DOHH2 (cell line): ENCODE results near the gene VSIG4.

Source experiments
- H3F3A ChIP-seq: fragments of 200-600 bp; sonication (generic), shearing (Covaris generic); 2 replicates; pipeline ENCODE4 v1.6.0; 2016; ENCODE audit warnings: antibody characterized with exemption, mild to moderate bottlenecking; ENCODE audit not compliant: control insufficient read depth, insufficient read depth
- H3K27ac ChIP-seq: fragments of 200-600 bp; sonication (generic); 2 replicates; pipeline ENCODE4 v1.5.1; 2014; ENCODE audit warnings: low read depth, mild to moderate bottlenecking, low read length, moderate library complexity
- H3K27me3 ChIP-seq: fragments of 200-600 bp; sonication (generic); 2 replicates; pipeline ENCODE4 v1.6.1; 2014; ENCODE audit warnings: mild to moderate bottlenecking, low read length, mixed read lengths; ENCODE audit not compliant: control insufficient read depth
- H3K36me3 ChIP-seq: fragments of 200-600 bp; sonication (generic); 2 replicates; pipeline ENCODE4 v1.6.1; 2014; ENCODE audit warnings: mild to moderate bottlenecking, low read length, moderate library complexity, mixed read lengths; ENCODE audit not compliant: control insufficient read depth
- H3K4me1 ChIP-seq: fragments of 200-600 bp; sonication (generic); 2 replicates; pipeline ENCODE4 v1.6.1; 2014; ENCODE audit warnings: mild to moderate bottlenecking, low read length, mixed read lengths; ENCODE audit not compliant: control insufficient read depth
- H3K4me2 ChIP-seq: fragments of 200-600 bp; sonication (generic); 2 replicates; pipeline ENCODE4 v1.6.0; 2014; ENCODE audit warnings: mild to moderate bottlenecking, low read length, moderate library complexity
- H3K4me3 ChIP-seq: fragments of 200-600 bp; sonication (generic); 2 replicates; pipeline ENCODE4 v1.5.1; 2014; ENCODE audit warnings: mild to moderate bottlenecking, low read length, mixed read lengths
- H3K79me2 ChIP-seq: fragments of 200-600 bp; sonication (generic); 2 replicates; pipeline ENCODE4 v1.6.1; 2014; ENCODE audit warnings: mild to moderate bottlenecking, low read length, mixed read lengths; ENCODE audit not compliant: control insufficient read depth
- H3K9me2 ChIP-seq: fragments of 200-600 bp; sonication (generic); replicated peaks from 2 replicates; pipeline ENCODE4 v1.6.1; 2014; ENCODE audit warnings: mild to moderate bottlenecking, low read length, mixed read lengths; ENCODE audit not compliant: control insufficient read depth
- H3K9me3 ChIP-seq: fragments of 200-600 bp; sonication (generic); 2 replicates; pipeline ENCODE4 v1.6.1; 2014; ENCODE audit warnings: antibody characterized with exemption, low read length, mixed read lengths; ENCODE audit not compliant: control insufficient read depth, insufficient read depth
- H4K20me1 ChIP-seq: fragments of 200-600 bp; sonication (generic); 2 replicates; pipeline ENCODE4 v1.6.0; 2014; ENCODE audit warnings: low read depth, mild to moderate bottlenecking, antibody characterized with exemption, low read length, moderate library complexity; ENCODE audit not compliant: control insufficient read depth, insufficient read depth
- EZH2phosphoT487 ChIP-seq: fragments of 200-600 bp; sonication (generic); IDR thresholded peaks from 2 replicates; pipeline ENCODE4 v1.6.1; 2017; ENCODE audit warnings: borderline replicate concordance, mild to moderate bottlenecking, antibody characterized with exemption, low read length, moderate library complexity, mixed read lengths
- TF ChIP-seq, protein P1 (sequence below): fragments of 200-600 bp; sonication (generic); IDR thresholded peaks from one replicate; pipeline ENCODE4 v1.5.1; 2014; ENCODE audit warnings: antibody characterized with exemption, mild to moderate bottlenecking, low read depth, low read length; ENCODE audit not compliant: poor library complexity, severe bottlenecking

The VSIG4 gene

DNA sequence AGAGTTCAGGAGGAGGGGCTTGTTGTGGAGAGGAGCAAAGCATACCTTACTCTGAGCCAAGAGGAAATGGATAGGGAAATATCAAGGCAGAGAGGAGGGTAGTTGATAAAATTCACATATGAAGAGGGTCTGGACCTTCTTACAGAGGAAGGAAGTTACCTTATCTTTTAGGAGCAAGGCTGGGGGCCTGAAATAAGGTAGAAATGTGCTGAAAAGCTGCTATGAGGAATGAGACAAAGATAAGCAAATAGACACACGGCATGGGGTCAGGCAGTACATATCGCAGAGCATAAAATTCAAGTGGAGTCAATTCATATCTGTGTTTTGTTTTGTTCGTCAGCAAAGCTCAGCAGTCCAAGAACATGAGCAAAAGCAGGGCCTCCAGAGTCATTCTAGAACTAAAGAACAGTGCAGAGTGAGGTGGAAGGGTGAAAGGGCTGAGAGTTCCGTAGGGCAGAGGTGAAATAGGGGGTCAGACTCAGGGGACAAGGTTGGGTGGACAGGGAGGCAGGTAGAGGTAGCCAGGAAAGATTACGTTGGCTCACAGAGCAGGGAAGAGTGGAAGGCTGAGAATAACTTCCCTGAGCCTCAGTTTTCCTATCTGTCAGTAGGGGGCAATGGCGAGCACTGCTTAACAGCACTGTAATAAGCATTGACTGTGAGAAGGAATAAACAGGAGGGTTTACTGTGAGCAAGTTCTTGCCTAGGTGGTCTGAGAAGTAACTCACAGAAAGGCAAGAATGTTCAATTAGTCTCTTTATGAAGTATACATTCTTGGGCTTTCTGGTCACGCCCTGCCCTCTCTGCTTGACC, 9.2 kb downstream of the VSIG4 start:
- H3K36me3 ChIP-seq, result no peaks in the 10 kb centered on the region
- no peaks in the 10 kb centered on the region for H3F3A ChIP-seq
- TF ChIP-seq, protein P1, sequence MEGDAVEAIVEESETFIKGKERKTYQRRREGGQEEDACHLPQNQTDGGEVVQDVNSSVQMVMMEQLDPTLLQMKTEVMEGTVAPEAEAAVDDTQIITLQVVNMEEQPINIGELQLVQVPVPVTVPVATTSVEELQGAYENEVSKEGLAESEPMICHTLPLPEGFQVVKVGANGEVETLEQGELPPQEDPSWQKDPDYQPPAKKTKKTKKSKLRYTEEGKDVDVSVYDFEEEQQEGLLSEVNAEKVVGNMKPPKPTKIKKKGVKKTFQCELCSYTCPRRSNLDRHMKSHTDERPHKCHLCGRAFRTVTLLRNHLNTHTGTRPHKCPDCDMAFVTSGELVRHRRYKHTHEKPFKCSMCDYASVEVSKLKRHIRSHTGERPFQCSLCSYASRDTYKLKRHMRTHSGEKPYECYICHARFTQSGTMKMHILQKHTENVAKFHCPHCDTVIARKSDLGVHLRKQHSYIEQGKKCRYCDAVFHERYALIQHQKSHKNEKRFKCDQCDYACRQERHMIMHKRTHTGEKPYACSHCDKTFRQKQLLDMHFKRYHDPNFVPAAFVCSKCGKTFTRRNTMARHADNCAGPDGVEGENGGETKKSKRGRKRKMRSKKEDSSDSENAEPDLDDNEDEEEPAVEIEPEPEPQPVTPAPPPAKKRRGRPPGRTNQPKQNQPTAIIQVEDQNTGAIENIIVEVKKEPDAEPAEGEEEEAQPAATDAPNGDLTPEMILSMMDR, result peak; percentile 56
- no peak for TF ChIP-seq EZH2phosphoT487
- H3K4me1 ChIP-seq, result peaks cover 3% of the 10 kb centered on the region; the same call in 1 of the 2 replicates
- H3K27me3 ChIP-seq, result no peaks in the 10 kb centered on the region
- H3K27ac ChIP-seq, result no peak overlapping the region
- H3K4me2 ChIP-seq, result no peak overlapping the region
- no peak overlapping the region for H3K4me3 ChIP-seq
- H3K79me2 ChIP-seq, result no peaks in the 10 kb centered on the region
- H3K9me3 ChIP-seq, result no peaks in the 10 kb centered on the region
- H4K20me1 ChIP-seq, result no peaks in the 10 kb centered on the region
- no peaks in the 10 kb centered on the region for H3K9me2 ChIP-seq

DNA sequence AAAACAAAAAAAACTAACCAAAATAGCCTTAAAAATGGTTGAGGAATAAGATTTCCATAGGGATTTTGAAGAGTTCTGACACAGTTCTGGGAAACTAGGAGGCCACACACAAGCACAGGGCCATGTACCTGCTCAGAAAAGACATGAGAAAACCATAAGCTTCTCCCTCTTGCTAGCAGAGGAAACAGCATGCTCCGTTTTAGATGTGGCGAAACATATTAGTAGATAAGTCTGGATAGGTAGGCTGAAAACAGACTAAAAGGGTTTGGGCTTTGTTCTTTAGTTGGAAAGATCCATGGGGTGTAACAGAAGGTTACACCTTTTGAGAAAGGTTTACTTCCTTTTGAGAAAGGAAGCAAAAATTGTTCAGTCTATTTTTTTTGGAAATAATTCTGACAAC, 10.9 kb downstream of the VSIG4 start:
- no peak for TF ChIP-seq EZH2phosphoT487
- TF ChIP-seq, protein P1, result no peak
- H3K4me3 ChIP-seq, result no peak overlapping the region
- no peaks in the 10 kb centered on the region for H3K27me3 ChIP-seq
- no peaks in the 10 kb centered on the region for H3K9me3 ChIP-seq
- H3K4me1 ChIP-seq, result peaks cover 4% of the 10 kb centered on the region; the same call in 1 of the 2 replicates
- H3F3A ChIP-seq, result no peaks in the 10 kb centered on the region
- no peak overlapping the region for H3K4me2 ChIP-seq
- no peaks in the 10 kb centered on the region for H4K20me1 ChIP-seq
- H3K36me3 ChIP-seq, result no peaks in the 10 kb centered on the region
- no peak overlapping the region for H3K27ac ChIP-seq
- H3K79me2 ChIP-seq, result no peaks in the 10 kb centered on the region
- no peaks in the 10 kb centered on the region for H3K9me2 ChIP-seq

DNA sequence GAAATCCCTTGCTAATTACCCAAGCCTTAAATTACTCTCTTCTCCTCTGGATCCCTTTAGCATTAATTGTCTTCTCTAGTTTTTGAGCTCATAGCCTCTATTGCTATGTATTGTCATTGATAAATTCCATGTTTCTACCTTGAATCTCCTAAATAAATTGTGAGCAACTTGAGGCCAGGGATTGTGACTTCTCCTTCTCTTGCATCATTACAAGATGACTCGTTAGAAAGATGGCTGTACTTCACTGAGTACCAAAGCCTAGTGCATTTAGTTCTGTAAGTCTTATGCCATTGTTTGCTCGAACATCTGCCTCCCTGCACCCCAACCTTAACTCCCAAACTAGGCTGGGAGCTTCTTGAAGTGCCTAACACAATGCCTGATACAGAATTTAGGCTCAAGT, 15.3 kb downstream of the VSIG4 start:
- Histone ChIP-seq H3K4me1 (peaks cover 21% of the 10 kb centered on the region), H3K27me3 (no peaks in the 10 kb centered on the region), H3K27ac (no peak overlapping the region), H3K4me2 (no peak overlapping the region), H3K4me3 (no peak overlapping the region), H3K36me3 (no peaks in the 10 kb centered on the region), H4K20me1 (no peaks in the 10 kb centered on the region), H3K79me2 (no peaks in the 10 kb centered on the region), H3K9me3 (no peaks in the 10 kb centered on the region), H3K9me2 (no peaks in the 10 kb centered on the region), H3F3A (no peaks in the 10 kb centered on the region)
- TF ChIP-seq, protein P1, result no peak
- no peak for TF ChIP-seq EZH2phosphoT487
